ENCODE results near the gene CAV2. TPM values are rescaled to one million over a fixed set of nuclear protein-coding genes. Genes with fewer than 3 reads are reported as not detected.
A peak's percentile ranks its signal among the peaks of the same experiment; 100 is the strongest.

Gene CAV2
- total and polyA plus RNA-seq, 10 donors: 15.5 to 107 (median 72.7) TPM

DNA sequence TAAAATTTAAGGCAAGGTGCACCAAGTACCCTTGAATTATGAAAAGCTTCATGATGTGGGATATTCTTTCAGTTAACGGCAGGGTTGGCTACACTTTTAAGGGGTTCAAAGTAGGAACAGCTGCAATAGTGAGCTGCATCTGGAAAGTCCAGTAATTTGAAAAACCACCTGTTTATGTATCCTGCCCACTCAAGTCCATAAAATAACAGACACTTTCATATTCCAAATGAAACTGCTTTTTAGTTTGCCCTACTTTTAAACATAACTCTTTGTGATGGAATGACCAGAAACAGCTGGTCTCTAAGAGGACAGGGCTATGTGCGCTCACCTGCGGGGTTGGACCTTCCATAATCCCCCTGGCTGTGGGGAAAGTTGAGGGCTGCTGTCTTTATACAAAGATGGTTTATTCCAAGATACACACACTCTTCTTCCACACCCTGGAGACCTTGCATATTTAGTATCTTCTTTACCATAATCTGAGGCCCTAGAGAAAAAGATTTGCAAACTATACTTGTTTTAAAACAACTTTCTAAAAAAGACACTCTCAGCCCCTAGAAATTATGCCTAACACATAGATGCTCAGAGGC lies 32.7 kb downstream of the CAV2 start:
- Histone ChIP-seq H3K27me3 (replicated peaks in 1 of 7) (peaks cover 0 to 5% (median 0%) of the 10 kb centered on the region in 7 donors), H3K4me1 (peaks cover 5 to 38% (median 21%) of the 10 kb centered on the region in 6 donors), H3K9me3 (no peaks in the 10 kb centered on the region), H3K4me3 (peak overlapping the region in 2 of 8 donors; percentile 1 to 63), H3K27ac (no peak overlapping the region), H3K36me3 (peaks cover 0 to 15% (median 0%) of the 10 kb centered on the region in 6 donors)
- WGBS, 5 donors: 81 to 89% (median 86%) methylated on average over 3 of the region's 3 CpGs
- intact Hi-C loops (cut with DNase I; ENCODE audit: low total_unique reads): no loop called here
- TF ChIP-seq, protein P1, sequence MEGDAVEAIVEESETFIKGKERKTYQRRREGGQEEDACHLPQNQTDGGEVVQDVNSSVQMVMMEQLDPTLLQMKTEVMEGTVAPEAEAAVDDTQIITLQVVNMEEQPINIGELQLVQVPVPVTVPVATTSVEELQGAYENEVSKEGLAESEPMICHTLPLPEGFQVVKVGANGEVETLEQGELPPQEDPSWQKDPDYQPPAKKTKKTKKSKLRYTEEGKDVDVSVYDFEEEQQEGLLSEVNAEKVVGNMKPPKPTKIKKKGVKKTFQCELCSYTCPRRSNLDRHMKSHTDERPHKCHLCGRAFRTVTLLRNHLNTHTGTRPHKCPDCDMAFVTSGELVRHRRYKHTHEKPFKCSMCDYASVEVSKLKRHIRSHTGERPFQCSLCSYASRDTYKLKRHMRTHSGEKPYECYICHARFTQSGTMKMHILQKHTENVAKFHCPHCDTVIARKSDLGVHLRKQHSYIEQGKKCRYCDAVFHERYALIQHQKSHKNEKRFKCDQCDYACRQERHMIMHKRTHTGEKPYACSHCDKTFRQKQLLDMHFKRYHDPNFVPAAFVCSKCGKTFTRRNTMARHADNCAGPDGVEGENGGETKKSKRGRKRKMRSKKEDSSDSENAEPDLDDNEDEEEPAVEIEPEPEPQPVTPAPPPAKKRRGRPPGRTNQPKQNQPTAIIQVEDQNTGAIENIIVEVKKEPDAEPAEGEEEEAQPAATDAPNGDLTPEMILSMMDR (IDR thresholded peaks at IDR 0.05 in 8 of 11, conservative IDR thresholded peaks at IDR 0.05 in 3 of 11): no peak
- TF ChIP-seq POLR2A (IDR thresholded peaks at IDR 0.05) (no peak), POLR2AphosphoS5 (IDR thresholded peaks at IDR 0.05) (no peak)
- DNase-seq: no peak

DNA sequence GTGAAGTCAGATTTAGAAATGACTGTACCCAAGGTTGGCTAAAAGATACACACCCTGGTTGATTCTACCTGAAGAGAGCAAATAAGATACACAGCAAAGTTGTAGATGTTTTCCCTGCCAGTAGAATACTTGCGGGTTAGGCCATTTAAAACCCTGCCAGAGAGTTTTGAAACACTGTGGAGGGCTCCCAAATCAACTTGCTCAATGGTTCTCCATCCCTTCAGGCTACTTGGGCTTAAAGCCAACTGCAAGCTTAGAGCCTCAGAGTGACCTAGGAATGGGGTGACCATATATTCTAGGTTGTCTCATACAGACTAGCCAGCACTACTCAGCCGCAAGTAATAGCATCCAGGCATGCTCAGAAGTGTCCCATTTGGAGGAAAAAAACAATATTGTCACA lies 35.3 kb downstream of the CAV2 start:
- WGBS, 5 donors: 83 to 92% (median 92%) methylated on average over 2 of the region's 2 CpGs
- peaks cover 0 to 36% (median 0%) of the 10 kb centered on the region in 6 donors for H3K36me3 ChIP-seq
- intact Hi-C loops (cut with DNase I; ENCODE audit: low total_unique reads): no loop called here
- peaks cover 2 to 29% (median 10%) of the 10 kb centered on the region in 6 donors for H3K4me1 ChIP-seq
- no peak for TF ChIP-seq POLR2AphosphoS5 (IDR thresholded peaks at IDR 0.05)
- no peak for TF ChIP-seq POLR2A (IDR thresholded peaks at IDR 0.05)
- TF ChIP-seq, protein P1 (IDR thresholded peaks at IDR 0.05 in 8 of 11, conservative IDR thresholded peaks at IDR 0.05 in 3 of 11): no peak
- no peak for DNase-seq
- peaks cover 0 to 9% (median 0%) of the 10 kb centered on the region in 8 donors for H3K9me3 ChIP-seq
- no peak overlapping the region for H3K4me3 ChIP-seq
- peak overlapping the region in 1 of 8 donors; percentile 8 for H3K27ac ChIP-seq
- no peaks in the 10 kb centered on the region for H3K27me3 ChIP-seq (replicated peaks in 1 of 7)

DNA sequence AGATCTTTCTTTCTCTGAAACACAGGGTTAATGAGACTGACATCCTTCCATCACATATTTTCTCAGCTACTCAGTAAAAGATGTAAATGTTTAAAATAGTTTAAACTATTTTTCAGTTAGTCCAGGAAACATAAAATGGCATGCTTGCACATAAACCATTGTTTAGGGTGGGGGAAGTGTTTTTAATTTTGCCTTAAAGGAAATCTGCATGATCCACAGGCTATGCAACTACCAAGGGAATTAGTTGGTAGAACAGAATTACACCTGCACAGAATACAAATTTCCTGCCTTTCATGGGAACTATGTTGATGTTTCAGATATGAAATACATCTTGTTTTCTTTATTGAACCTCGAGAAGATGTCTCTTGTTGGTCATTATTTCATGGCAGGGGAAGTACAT lies 35.9 kb downstream of the CAV2 start:
- DNase-seq: no peak
- no peaks in the 10 kb centered on the region for H3K27me3 ChIP-seq (replicated peaks in 1 of 7)
- no peak overlapping the region for H3K4me3 ChIP-seq
- WGBS, 5 donors: 56 to 73% (median 62%) methylated on average over 1 of the region's 1 CpG
- TF ChIP-seq POLR2A (IDR thresholded peaks at IDR 0.05) (no peak), POLR2AphosphoS5 (IDR thresholded peaks at IDR 0.05) (no peak)
- TF ChIP-seq, protein P1 (IDR thresholded peaks at IDR 0.05 in 8 of 11, conservative IDR thresholded peaks at IDR 0.05 in 3 of 11): no peak
- H3K27ac ChIP-seq: no peak overlapping the region
- H3K9me3 ChIP-seq: peaks cover 0 to 9% (median 0%) of the 10 kb centered on the region in 8 donors
- peaks cover 0 to 24% (median 5%) of the 10 kb centered on the region in 6 donors for H3K4me1 ChIP-seq
- peaks cover 0 to 36% (median 0%) of the 10 kb centered on the region in 6 donors for H3K36me3 ChIP-seq
- intact Hi-C loops (cut with DNase I; ENCODE audit: low total_unique reads): no loop called here

DNA sequence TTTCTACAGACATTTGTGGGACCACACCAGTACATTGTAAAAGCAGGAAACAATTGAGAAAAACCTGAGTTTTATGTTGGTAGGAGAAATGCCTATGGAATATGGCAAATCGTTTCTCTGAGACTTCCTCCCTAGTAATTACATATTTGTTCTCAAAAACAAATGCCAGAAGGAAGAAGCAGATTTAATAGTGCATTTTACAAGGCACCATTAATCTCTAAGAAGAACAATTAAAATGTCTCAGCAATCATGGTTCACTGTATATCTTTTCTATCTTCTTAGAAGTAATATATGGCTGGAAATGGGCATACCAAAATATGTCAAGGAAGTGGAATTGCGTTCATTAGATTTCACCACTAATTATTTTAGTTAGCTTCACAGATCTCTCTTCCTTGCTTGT lies 38.6 kb downstream of the CAV2 start:
- Histone ChIP-seq H3K9me3 (peaks cover 0 to 9% (median 0%) of the 10 kb centered on the region in 8 donors), H3K27ac (no peak overlapping the region), H3K4me1 (peaks cover 0 to 10% (median 2%) of the 10 kb centered on the region in 6 donors), H3K27me3 (replicated peaks in 1 of 7) (no peaks in the 10 kb centered on the region), H3K36me3 (peaks cover 0 to 33% (median 0%) of the 10 kb centered on the region in 6 donors), H3K4me3 (no peak overlapping the region)
- intact Hi-C loops (cut with DNase I; ENCODE audit: low total_unique reads): no loop called here
- 60 to 79% (median 77%) methylated on average over 2 of the region's 2 CpGs for WGBS, 5 donors
- DNase-seq: no peak
- TF ChIP-seq, protein P1 (IDR thresholded peaks at IDR 0.05 in 8 of 11, conservative IDR thresholded peaks at IDR 0.05 in 3 of 11): no peak
- TF ChIP-seq POLR2AphosphoS5 (IDR thresholded peaks at IDR 0.05): no peak
- no peak for TF ChIP-seq POLR2A (IDR thresholded peaks at IDR 0.05)

All from spleen (tissue), 11 donors.